Dermis lymphatic vessel endothelial cell (primary cell): ENCODE data around the gene TESK2. TPM values are rescaled to one million over a fixed set of nuclear protein-coding genes. Genes with fewer than 3 reads are reported as not detected.

Experiments used
- total RNA-seq: library from RNA; depleted of rRNA; stranded (reverse); fragments of >200 nt; gene quantifications from 2 replicates; pipeline ENCODE4 v1.2.1, GENCODE V29; 2014

The TESK2 gene
- 5.3 and 5.6 TPM in 2 replicates for total RNA-seq

GRCh38 chr1:45490626-45491486, at the start of gene TESK2:
Gene TESK2 (minus strand): TSS chr1:45491163. CDS start chr1:45457785, 33,378 bp downstream.

GRCh38 chr1:45521413-45522323, 30.7 kb upstream of the TESK2 start, which contains the start of gene PRDX1:
Gene PRDX1 (minus strand): TSS chr1:45521884. CDS start chr1:45519043, 2,841 bp downstream.

GRCh38 chr1:45339789-45340558, 151.0 kb downstream of the TESK2 start, which contains the start of the genes MUTYH and TOE1:
Gene MUTYH (minus strand): TSS chr1:45340440. CDS start chr1:45334505, 5,935 bp downstream.
Gene TOE1 (plus strand): TSS chr1:45340170. CDS start chr1:45340253, 83 bp downstream.

GRCh38 chr1:45326627-45327623, 164.0 kb downstream of the TESK2 start, which contains the start of gene HPDL:
Gene HPDL (plus strand): TSS chr1:45326895. CDS start chr1:45327149, 254 bp downstream.

Other genes with a start within 250 kb of the TESK2 start
- 0.54 and 0.77 TPM in 2 replicates for gene HPDL, start 164.3 kb downstream of the TESK2 start, total RNA-seq
- gene TOE1, start 151.0 kb downstream of the TESK2 start, total RNA-seq: 15.3 and 15.7 TPM in 2 replicates
- 7.4 and 12.3 TPM in 2 replicates for gene MUTYH, start 150.7 kb downstream of the TESK2 start, total RNA-seq
- gene CCDC163, start 8.9 kb upstream of the TESK2 start, total RNA-seq: 0.22 and 0.26 TPM in 2 replicates
- 0.87 and 1.1 TPM in 2 replicates for gene MMACHC, start 9.1 kb upstream of the TESK2 start, total RNA-seq
- gene PRDX1, start 30.7 kb upstream of the TESK2 start, total RNA-seq: 667 and 813 TPM in 2 replicates
- 180 and 198 TPM in 2 replicates for gene AKR1A1, start 59.7 kb upstream of the TESK2 start, total RNA-seq
- gene NASP, start 92.9 kb upstream of the TESK2 start, total RNA-seq: 64.8 and 78.0 TPM in 2 replicates
- 0.87 and 0.95 TPM in 2 replicates for gene CCDC17, start 132.9 kb upstream of the TESK2 start, total RNA-seq
- 90.9 and 104 TPM in 2 replicates for gene GPBP1L1, start 195.4 kb upstream of the TESK2 start, total RNA-seq
- 12.7 and 15.2 TPM in 2 replicates for gene TMEM69, start 197.0 kb upstream of the TESK2 start, total RNA-seq